HEK293T (cell line): ENCODE measurements around the gene RPL38.

Experiments used
- CTCF ChIA-PET: fragments of 350-600 bp; formaldehyde crosslinking; extraction: SDS; loops from one replicate; lab custom pipeline; 2021; ENCODE audit warnings: antibody characterized with exemption, inconsistent platforms; lab: Yijun Ruan, JAX
- POLR2A ChIA-PET: fragments of 350-600 bp; formaldehyde crosslinking; extraction: SDS; loops from one replicate; lab custom pipeline; 2020; ENCODE audit warnings: antibody characterized with exemption, inconsistent platforms; lab: Yijun Ruan, JAX
- DNase-seq: peaks from one replicate; pipeline ENCODE4 v3.0.0; 2012; ENCODE audit warnings: mixed read lengths; ENCODE audit errors: extremely low spot score
- ARNT ChIP-seq: fragments of 450-650 bp; IDR thresholded peaks from 2 replicates; pipeline ENCODE4 v1.6.1; 2017; ENCODE audit warnings: mild to moderate bottlenecking
- BHLHE40 ChIP-seq: fragments of 450-650 bp; IDR thresholded peaks from 2 replicates; pipeline ENCODE4 v1.6.1; 2016; ENCODE audit warnings: mild to moderate bottlenecking, moderate library complexity, borderline replicate concordance
- CTBP1 ChIP-seq: fragments of 450-650 bp; IDR thresholded peaks from 2 replicates; pipeline ENCODE4 v1.6.1; 2016; ENCODE audit warnings: borderline replicate concordance
- ELF4 ChIP-seq: fragments of 450-650 bp; IDR thresholded peaks from 2 replicates; pipeline ENCODE4 v1.6.1; 2017; ENCODE audit warnings: antibody characterized with exemption
- FOXA1 ChIP-seq: fragments of 450-650 bp; IDR thresholded peaks from 2 replicates; pipeline ENCODE4 v1.6.1; 2016; ENCODE audit warnings: mild to moderate bottlenecking
- FOXK2 ChIP-seq: fragments of 450-650 bp; IDR thresholded peaks from 2 replicates; pipeline ENCODE4 v1.6.1; 2016; ENCODE audit warnings: mild to moderate bottlenecking
- FOXM1 ChIP-seq: fragments of 450-650 bp; IDR thresholded peaks from 2 replicates; pipeline ENCODE4 v1.6.1; 2017; ENCODE audit warnings: mild to moderate bottlenecking, borderline replicate concordance
- HDGF ChIP-seq: fragments of 450-650 bp; IDR thresholded peaks from 2 replicates; pipeline ENCODE4 v1.6.1; 2017; ENCODE audit warnings: antibody characterized with exemption, borderline replicate concordance
- L3MBTL2 ChIP-seq: fragments of 450-650 bp; conservative IDR thresholded peaks from 2 replicates; pipeline ENCODE4 v1.6.1; 2016; ENCODE audit warnings: mild to moderate bottlenecking
- LEF1 ChIP-seq: fragments of 450-650 bp; IDR thresholded peaks from 2 replicates; pipeline ENCODE4 v1.6.1; 2017; ENCODE audit warnings: mild to moderate bottlenecking, borderline replicate concordance
- NFRKB ChIP-seq: fragments of 450-650 bp; IDR thresholded peaks from 2 replicates; pipeline ENCODE4 v1.6.1; 2016; ENCODE audit warnings: mild to moderate bottlenecking, moderate library complexity
- PKNOX1 ChIP-seq: fragments of 450-650 bp; IDR thresholded peaks from 2 replicates; pipeline ENCODE4 v1.6.1; 2016
- SP1 ChIP-seq: fragments of 450-650 bp; IDR thresholded peaks from 2 replicates; pipeline ENCODE4 v1.6.1; 2017
- SUZ12 ChIP-seq: fragments of 450-650 bp; IDR thresholded peaks from 2 replicates; pipeline ENCODE4 v1.6.1; 2016; ENCODE audit warnings: mild to moderate bottlenecking
- TARDBP ChIP-seq: fragments of 450-650 bp; IDR thresholded peaks from 2 replicates; pipeline ENCODE4 v1.6.1; 2016
- ZNF384 ChIP-seq: fragments of 450-650 bp; IDR thresholded peaks from 2 replicates; pipeline ENCODE4 v1.6.1; 2016

RPL38 gene

GRCh38 chr17:74205274-74205673, 1.8 kb downstream of the RPL38 start:
- POLR2A ChIA-PET, result interaction anchor here (1.9 kb wide), 1 partner anchor 9 kb away, joined by 6 read pairs; no protein-coding TSS in a partner anchor
- CTCF ChIA-PET, result no interaction called here
- DNase-seq, result no peak
- TF ChIP-seq ELF4, result no peak
- no peak for TF ChIP-seq ARNT
- no peak for TF ChIP-seq FOXK2
- no peak for TF ChIP-seq SP1
- no peak for TF ChIP-seq FOXA1
- no peak for TF ChIP-seq SUZ12
- TF ChIP-seq PKNOX1, result no peak
- TF ChIP-seq ZNF384, result no peak
- no peak for TF ChIP-seq CTBP1
- TF ChIP-seq L3MBTL2, result no peak
- TF ChIP-seq HDGF, result no peak
- no peak for TF ChIP-seq LEF1
- TF ChIP-seq NFRKB, result no peak
- no peak for TF ChIP-seq BHLHE40
- no peak for TF ChIP-seq FOXM1
- no peak for TF ChIP-seq TARDBP

GRCh38 chr17:74206332-74206818, 2.9 kb downstream of the RPL38 start:
- DNase-seq, result no peak
- CTCF ChIA-PET, result interaction anchor here (0.7 kb wide), 1 partner anchor 26 kb away, joined by 5 read pairs; no protein-coding TSS in a partner anchor
- TF ChIP-seq SP1 (no peak), CTBP1 (no peak), ARNT (no peak), ZNF384 (peak; percentile 74)
- POLR2A ChIA-PET, result interaction anchor here (0.9 kb wide), 1 partner anchor 530 kb away, joined by 4 read pairs; no protein-coding TSS in a partner anchor

- ChIA-PET CTCF (interaction anchor here (0.9 to 1.0 kb wide), 2 partner anchors 9 to 86 kb away, joined by 3 read pairs; no protein-coding TSS in a partner anchor), POLR2A (interaction anchor here (1.5 kb wide), 1 partner anchor 11 kb away, joined by 4 read pairs; no protein-coding TSS in a partner anchor)
- DNase-seq, result peak; percentile 68
- TF ChIP-seq TARDBP (no peak), BHLHE40 (no peak), FOXA1 (no peak), ELF4 (peak; percentile 16), HDGF (no peak), PKNOX1 (peak; percentile 67), FOXM1 (no peak), NFRKB (no peak), ARNT (no peak), LEF1 (no peak), FOXK2 (no peak)
These were observed 7.0 kb downstream of the RPL38 start for GRCh38 chr17:74210191-74211140.

GRCh38 chr17:74211141-74211911, 7.8 kb downstream of the RPL38 start:
- TF ChIP-seq FOXA1 (no peak), SUZ12 (no peak), ZNF384 (no peak), NFRKB (no peak), BHLHE40 (no peak), ARNT (no peak), FOXK2 (no peak), L3MBTL2 (no peak), SP1 (no peak), ELF4 (no peak; the same call in 1 of the 2 replicates), PKNOX1 (no peak)
- DNase-seq, result no peak
- POLR2A ChIA-PET, result interaction anchor here (0.9 to 1.5 kb wide), 3 partner anchors 8 to 12 kb away, joined by 3 to 4 read pairs (median 3); no protein-coding TSS in a partner anchor
- CTCF ChIA-PET, result interaction anchor here (0.9 to 1.0 kb wide), 2 partner anchors 10 to 85 kb away, joined by 3 read pairs; no protein-coding TSS in a partner anchor

- no peak for DNase-seq
- TF ChIP-seq PKNOX1, result no peak
- no peak for TF ChIP-seq FOXK2
- TF ChIP-seq SP1, result no peak
- no peak for TF ChIP-seq ELF4
- ChIA-PET POLR2A (interaction anchor here (0.9 to 1.5 kb wide), 3 partner anchors 9 to 12 kb away, joined by 3 to 4 read pairs (median 3); no protein-coding TSS in a partner anchor), CTCF (no interaction called here)
These were observed 8.4 kb downstream of the RPL38 start for GRCh38 chr17:74211912-74212208.
